GM12878 (cell line): ENCODE results near the gene KCNN1. TPM values are rescaled to one million over a fixed set of nuclear protein-coding genes. Genes with fewer than 3 reads are reported as not detected.

Source experiments
- ATAC-seq: fragments of 200-7000 bp; cut with Tn5 transposase; 3 replicates; pipeline ENCODE4 v1.9.1; 2020; ENCODE audit warnings: mild to moderate bottlenecking, moderate library complexity
- BruUV-seq: library from RNA; stranded (reverse); fragments of 400-500 nt; replicated peaks from 2 replicates; lab custom pipeline; 2021; lab: Mats Ljungman, UMichigan
- CTCF ChIA-PET: fragments of 300-600 bp; sonication (Branson Sonifier 250); formaldehyde crosslinking; extraction: SDS; loops from one replicate; lab custom pipeline; 2021; ENCODE audit warnings: inconsistent platforms; lab: Yijun Ruan, JAX
- POLR2A ChIA-PET: fragments of 350-600 bp; formaldehyde crosslinking; extraction: SDS; loops from one replicate; lab custom pipeline; 2021; ENCODE audit warnings: inconsistent platforms; lab: Charles Lee
- RAD21 ChIA-PET: fragments of 300-600 bp; sonication (Branson Sonifier 250); formaldehyde crosslinking; loops from one replicate; lab custom pipeline; 2023; ENCODE audit warnings: antibody characterized with exemption; ENCODE audit not compliant: unreplicated experiment; lab: Charles Lee
- SMC1A ChIA-PET: fragments of 300-600 bp; sonication (Branson Sonifier 250); formaldehyde crosslinking; loops from one replicate; lab custom pipeline; 2023; ENCODE audit not compliant: unreplicated experiment, uncharacterized antibody; lab: Charles Lee
- DNase-seq: peaks from one replicate; pipeline ENCODE4 v3.0.0-alpha.2; 2011; ENCODE audit warnings: low read depth, low spot score
- FAIRE-seq: peaks from 3 replicates; lab custom pipeline; 2011; peaks lifted over from hg19 to GRCh38; lab: Jason Lieb, UNC
- H2AFZ ChIP-seq: 2 replicates; pipeline ENCODE4 v1.6.0; 2011; ENCODE audit warnings: low read depth, low read length, control low read depth; ENCODE audit not compliant: control insufficient read depth
- H3K27ac ChIP-seq: 2 replicates; pipeline ENCODE4 v1.5.1; 2011; ENCODE audit warnings: control low read depth; ENCODE audit not compliant: control insufficient read depth, insufficient read depth
- H3K27me3 ChIP-seq, 2 experiments: replicated peaks in 1 of 2; 2 replicates each; pipeline versions ENCODE4 v1.6.0 to v1.6.1; 2011; ENCODE audit warnings: low read length in 1 of 2; ENCODE audit not compliant: control insufficient read depth in 2 of 2, insufficient read depth in 2 of 2
- H3K36me3 ChIP-seq, 2 experiments: 2 replicates each; pipeline ENCODE4 v1.5.1; 2011; ENCODE audit warnings: low read length in 1 of 2; ENCODE audit not compliant: control insufficient read depth in 2 of 2, insufficient read depth in 2 of 2
- H3K4me1 ChIP-seq: 2 replicates; pipeline ENCODE4 v1.6.1; 2011; ENCODE audit warnings: mild to moderate bottlenecking, low read length, moderate library complexity, mixed read lengths; ENCODE audit not compliant: control insufficient read depth, insufficient read depth
- H3K4me2 ChIP-seq: 2 replicates; pipeline ENCODE4 v1.6.0; 2011; ENCODE audit warnings: control low read depth; ENCODE audit not compliant: control insufficient read depth, insufficient read depth
- H3K4me3 ChIP-seq: fragments of 200-600 bp; sonication (generic); 2 replicates; pipeline ENCODE4 v1.5.1; 2016
- H3K79me2 ChIP-seq: 2 replicates; pipeline ENCODE4 v1.6.0; 2011; ENCODE audit warnings: low read length; ENCODE audit not compliant: control insufficient read depth, insufficient read depth
- H3K9ac ChIP-seq: 2 replicates; pipeline ENCODE4 v1.8.0; 2011; ENCODE audit warnings: low read length, control low read depth, mixed read lengths; ENCODE audit not compliant: control insufficient read depth, insufficient read depth
- H3K9me3 ChIP-seq: replicated peaks from 3 replicates; pipeline ENCODE4 v1.5.1; 2011; ENCODE audit warnings: mild to moderate bottlenecking, low read length; ENCODE audit not compliant: control insufficient read depth, insufficient read depth
- H4K20me1 ChIP-seq: 2 replicates; pipeline ENCODE4 v1.6.0; 2011; ENCODE audit not compliant: control insufficient read depth, insufficient read depth
- TARDBP ChIP-seq: IDR thresholded peaks from 2 replicates; pipeline ENCODE4 v1.6.1; 2016; ENCODE audit warnings: borderline replicate concordance
- ZNF24 ChIP-seq: fragments of 450-650 bp; IDR thresholded peaks from 2 replicates; pipeline ENCODE4 v1.6.1; 2017; ENCODE audit warnings: antibody characterized with exemption, mild to moderate bottlenecking
- WGBS: methylation state at CpG from one replicate; pipeline ENCODE4 v1.1.6; 2016; ENCODE audit warnings: low lambda C conversion rate; ENCODE audit not compliant: insufficient replicate concordance, insufficient coverage; ENCODE audit errors: missing lambda C conversion rate; 5-methylcytosine and 5-hydroxymethylcytosine counted together
- in situ Hi-C: fragments of 300-500 bp; cut with MboI; formaldehyde crosslinking; loops from 9 replicates; pipeline ENCODE4 v1.14.3; 2018; ENCODE audit warnings: mixed read lengths
- intact Hi-C: fragments of 100-400 bp; cut with micrococcal nuclease; formaldehyde crosslinking; loops from one replicate; pipeline ENCODE4 v1.14.2; 2022; ENCODE audit not compliant: unreplicated experiment
- polyA plus RNA-seq, 11 experiments: library from polyadenylated mRNA; depleted of rRNA in 4 of 11; unstranded in 6 of 11; stranded (reverse) in 5 of 11; fragments of >200 nt; fragmentation: Nextera tagmentation in 4 of 11; fragmentation: Illumina TruSeq in 1 of 11; extraction: Ambion mirVana in 4 of 11; extraction: Trizol in 1 of 11; gene quantifications; 1 replicate in 1 of 11; 2 replicates in 10 of 11; pipeline versions ENCODE4 v1.2.1 to v1.2.3, GENCODE V29; 2011 to 2016; ENCODE audit warnings: inconsistent platforms in 2 of 11, missing spikeins in 2 of 11, low read depth in 1 of 11
- total RNA-seq, 4 experiments: library from RNA; depleted of rRNA in 3 of 4; stranded (reverse); fragments of >200 nt in 3 of 4; fragmentation: Illumina TruSeq in 1 of 4; extraction: Trizol in 1 of 4; gene quantifications; 2 replicates each; pipeline versions ENCODE4 v1.2.1 to v1.2.3, GENCODE V29; 2013 to 2021
- TF ChIP-seq, protein P1 (sequence below): fragments of 450-650 bp; IDR thresholded peaks from 2 replicates; pipeline ENCODE4 v1.6.1; 2016; ENCODE audit warnings: mild to moderate bottlenecking

KCNN1 gene
- total and polyA plus RNA-seq, 10 of the 15 experiments (the other 5 are each of a cell fraction or from before 2014, with no cell fraction given) = 0.02 to 0.95 (median 0.16) TPM; not detected in 1

DNA sequence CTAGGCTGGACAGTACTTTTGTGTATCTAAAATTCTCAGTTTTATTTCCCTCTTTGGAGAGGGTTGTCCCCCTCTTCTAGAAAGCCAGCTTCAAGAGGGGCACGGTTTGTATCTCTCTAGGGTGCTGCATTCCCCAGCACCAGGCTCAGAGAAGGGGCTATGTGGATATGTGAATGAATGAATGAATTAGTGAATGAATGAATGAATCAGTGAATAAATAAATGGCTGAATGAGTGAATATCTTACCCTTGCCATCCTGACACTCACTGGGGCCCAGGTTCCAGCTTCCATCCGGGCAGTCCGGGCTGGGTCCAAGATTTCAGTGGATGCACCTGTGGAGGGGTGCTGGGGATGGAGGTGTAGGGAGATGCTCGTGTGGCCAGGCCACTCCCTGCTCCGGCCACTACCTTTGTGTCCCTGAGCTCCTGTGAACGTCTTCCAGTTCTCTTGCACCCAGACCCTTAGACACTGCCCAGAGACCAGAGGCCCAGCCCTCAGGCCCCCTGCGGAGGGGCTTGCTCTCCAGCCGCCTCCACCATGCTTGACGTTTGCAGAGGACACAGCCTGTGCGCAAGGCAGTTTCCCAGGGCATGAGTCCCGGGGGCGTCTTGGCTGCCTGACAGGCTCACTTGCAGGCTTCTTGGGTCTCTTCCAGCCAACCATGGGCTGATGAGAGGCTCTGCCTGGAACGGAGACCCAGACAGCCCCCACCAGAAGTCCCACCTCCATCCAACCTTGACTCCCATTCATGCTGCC is 2.8 kb upstream of the KCNN1 start:
- 43% methylated on average over 13 of the region's 13 CpGs for whole genome bisulfite sequencing
- H3K79me2 ChIP-seq = no peaks in the 10 kb centered on the region
- H3K9ac ChIP-seq = no peak overlapping the region
- no peak overlapping the region for H3K4me3 ChIP-seq
- ChIA-PET RAD21 (no interaction called here), SMC1A (interaction anchor here (0.6 kb wide), 1 partner anchor 78 kb away, joined by 3 read pairs; no protein-coding TSS in a partner anchor), CTCF (interaction anchor here (0.7 to 0.8 kb wide), 2 partner anchors 10 to 32 kb away, joined by 3 read pairs; no protein-coding TSS in a partner anchor), POLR2A (no interaction called here)
- no peak overlapping the region for H3K4me2 ChIP-seq
- H4K20me1 ChIP-seq = no peaks in the 10 kb centered on the region
- no peak for FAIRE-seq
- H3K27me3 ChIP-seq = peaks cover 4 to 11% of the 10 kb centered on the region in 2 experiments
- no peak overlapping the region for H2AFZ ChIP-seq
- H3K27ac ChIP-seq = no peak overlapping the region
- H3K9me3 ChIP-seq = no peaks in the 10 kb centered on the region
- TF ChIP-seq, protein P1, sequence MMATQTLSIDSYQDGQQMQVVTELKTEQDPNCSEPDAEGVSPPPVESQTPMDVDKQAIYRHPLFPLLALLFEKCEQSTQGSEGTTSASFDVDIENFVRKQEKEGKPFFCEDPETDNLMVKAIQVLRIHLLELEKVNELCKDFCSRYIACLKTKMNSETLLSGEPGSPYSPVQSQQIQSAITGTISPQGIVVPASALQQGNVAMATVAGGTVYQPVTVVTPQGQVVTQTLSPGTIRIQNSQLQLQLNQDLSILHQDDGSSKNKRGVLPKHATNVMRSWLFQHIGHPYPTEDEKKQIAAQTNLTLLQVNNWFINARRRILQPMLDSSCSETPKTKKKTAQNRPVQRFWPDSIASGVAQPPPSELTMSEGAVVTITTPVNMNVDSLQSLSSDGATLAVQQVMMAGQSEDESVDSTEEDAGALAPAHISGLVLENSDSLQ = no peak
- TF ChIP-seq ZNF24 = peak; percentile 80; the same call in 1 of the 2 replicates
- TF ChIP-seq TARDBP = no peak
- no peak for DNase-seq
- ATAC-seq = no peak
- in situ Hi-C loops = no loop called here
- H3K4me1 ChIP-seq = no peaks in the 10 kb centered on the region
- no peaks in the 10 kb centered on the region for H3K36me3 ChIP-seq
- no TSS peak for BruUV-seq
- intact Hi-C loops = no loop called here
